Fibroblast of gingiva (primary cell): ENCODE results near the gene RPL10.

Source experiments
- DNase-seq: peaks from one replicate; pipeline ENCODE4 v3.0.0-alpha.2; 2011; ENCODE audit warnings: low read depth

RPL10 gene

GRCh38 chrX:154362085-154362742 lies 36.0 kb upstream of the RPL10 start:
- DNase-seq, result no peak

GRCh38 chrX:154363706-154364439 lies 34.3 kb upstream of the RPL10 start:
- DNase-seq, result no peak

GRCh38 chrX:154365052-154365600 lies 33.1 kb upstream of the RPL10 start:
- no peak for DNase-seq

GRCh38 chrX:154365997-154366665 lies 32.0 kb upstream of the RPL10 start:
- DNase-seq, result no peak

GRCh38 chrX:154366666-154367055 lies 31.5 kb upstream of the RPL10 start:
- peak; percentile 45 for DNase-seq

GRCh38 chrX:154367474-154368308 lies 30.5 kb upstream of the RPL10 start:
- DNase-seq, result no peak

GRCh38 chrX:154368630-154369448 lies 29.3 kb upstream of the RPL10 start:
- DNase-seq, result peak; percentile 90

- DNase-seq, result peak; percentile 97
Measured at GRCh38 chrX:154369449-154370299, 28.5 kb upstream of the RPL10 start.

GRCh38 chrX:154370300-154371016 lies 27.7 kb upstream of the RPL10 start:
- DNase-seq, result no peak

- DNase-seq, result peak; percentile 95
Measured at GRCh38 chrX:154371017-154371788, 27.0 kb upstream of the RPL10 start.

- DNase-seq, result no peak
Measured at GRCh38 chrX:154371789-154372300, 26.3 kb upstream of the RPL10 start.

- no peak for DNase-seq
Measured at GRCh38 chrX:154372612-154373022, 25.6 kb upstream of the RPL10 start.

- DNase-seq, result peak; percentile 70
Measured at GRCh38 chrX:154373340-154374306, 24.6 kb upstream of the RPL10 start.

GRCh38 chrX:154374313-154375155 lies 23.6 kb upstream of the RPL10 start, which contains the start of gene FLNA:
Gene FLNA, minus strand, starts transcription at chrX:154374634. Its CDS starts 3,389 bp downstream, at chrX:154371245.
- no peak for DNase-seq

GRCh38 chrX:154375156-154375504 lies 23.0 kb upstream of the RPL10 start:
- no peak for DNase-seq

GRCh38 chrX:154376774-154377173 lies 21.4 kb upstream of the RPL10 start:
- DNase-seq, result no peak
